Neutrophil (primary cell): Measurements from ENCODE around the gene RAPGEF5.

Experiments used
- H3K27ac ChIP-seq: fragments of 200-600 bp; sonication (generic); 2 replicates; pipeline ENCODE4 v1.5.1; 2016; ENCODE audit warnings: mild to moderate bottlenecking, moderate library complexity
- H3K27me3 ChIP-seq: fragments of 200-600 bp; sonication (generic); 2 replicates; pipeline ENCODE4 v1.6.0; 2016; ENCODE audit warnings: mild to moderate bottlenecking
- H3K36me3 ChIP-seq: fragments of 200-600 bp; sonication (generic); 2 replicates; pipeline ENCODE4 v1.5.1; 2017
- H3K4me1 ChIP-seq, 2 experiments: fragments of 200-600 bp in 1 of 2; sonication (generic) in 1 of 2; 1 replicate in 1 of 2; 2 replicates in 1 of 2; pipeline versions ENCODE4 v1.5.1 to v1.6.1; 2013 to 2016; ENCODE audit warnings: low read depth in 1 of 2, low read length in 1 of 2, mild to moderate bottlenecking in 1 of 2, moderate library complexity in 1 of 2; ENCODE audit not compliant: control insufficient read depth in 1 of 2, insufficient read depth in 1 of 2
- H3K4me3 ChIP-seq, 2 experiments: fragments of 200-600 bp in 1 of 2; sonication (generic) in 1 of 2; 1 replicate in 1 of 2; 2 replicates in 1 of 2; pipeline ENCODE4 v1.5.1; 2013 to 2016; ENCODE audit warnings: low read depth in 1 of 2, low read length in 1 of 2, mild to moderate bottlenecking in 1 of 2, moderate library complexity in 1 of 2
- H3K9me3 ChIP-seq: fragments of 200-600 bp; sonication (generic); 2 replicates; pipeline ENCODE4 v1.5.1; 2016
- TF ChIP-seq, protein P1 (sequence below): fragments of 200-600 bp; sonication (generic); IDR thresholded peaks from 2 replicates; pipeline ENCODE4 v1.5.1; 2016; ENCODE audit warnings: antibody characterized with exemption

The RAPGEF5 gene

DNA sequence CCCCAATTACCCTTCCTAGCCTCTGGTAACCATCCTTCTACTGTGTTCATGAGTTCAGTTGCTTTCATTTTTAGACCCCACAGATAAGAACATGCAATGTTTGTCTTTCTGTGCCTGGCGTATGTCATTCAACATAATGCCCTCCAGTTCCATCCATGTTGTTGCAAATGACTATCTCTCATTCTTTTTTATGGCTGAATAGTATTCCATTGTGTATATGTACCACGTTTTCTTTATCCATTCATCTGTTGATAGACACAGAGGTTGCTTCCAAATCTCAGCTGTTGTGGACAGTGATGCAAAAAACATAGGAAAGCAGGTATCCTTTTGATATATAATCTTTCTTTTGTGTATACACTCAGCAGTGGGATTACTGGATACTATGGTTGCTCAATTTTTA, 51.2 kb downstream of the RAPGEF5 start:
- H3K4me3 ChIP-seq = no peak overlapping the region
- H3K27me3 ChIP-seq = no peaks in the 10 kb centered on the region
- H3K27ac ChIP-seq = no peak overlapping the region
- H3K4me1 ChIP-seq = no peaks in the 10 kb centered on the region
- TF ChIP-seq, protein P1, sequence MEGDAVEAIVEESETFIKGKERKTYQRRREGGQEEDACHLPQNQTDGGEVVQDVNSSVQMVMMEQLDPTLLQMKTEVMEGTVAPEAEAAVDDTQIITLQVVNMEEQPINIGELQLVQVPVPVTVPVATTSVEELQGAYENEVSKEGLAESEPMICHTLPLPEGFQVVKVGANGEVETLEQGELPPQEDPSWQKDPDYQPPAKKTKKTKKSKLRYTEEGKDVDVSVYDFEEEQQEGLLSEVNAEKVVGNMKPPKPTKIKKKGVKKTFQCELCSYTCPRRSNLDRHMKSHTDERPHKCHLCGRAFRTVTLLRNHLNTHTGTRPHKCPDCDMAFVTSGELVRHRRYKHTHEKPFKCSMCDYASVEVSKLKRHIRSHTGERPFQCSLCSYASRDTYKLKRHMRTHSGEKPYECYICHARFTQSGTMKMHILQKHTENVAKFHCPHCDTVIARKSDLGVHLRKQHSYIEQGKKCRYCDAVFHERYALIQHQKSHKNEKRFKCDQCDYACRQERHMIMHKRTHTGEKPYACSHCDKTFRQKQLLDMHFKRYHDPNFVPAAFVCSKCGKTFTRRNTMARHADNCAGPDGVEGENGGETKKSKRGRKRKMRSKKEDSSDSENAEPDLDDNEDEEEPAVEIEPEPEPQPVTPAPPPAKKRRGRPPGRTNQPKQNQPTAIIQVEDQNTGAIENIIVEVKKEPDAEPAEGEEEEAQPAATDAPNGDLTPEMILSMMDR = no peak
- no peaks in the 10 kb centered on the region for H3K9me3 ChIP-seq
- H3K36me3 ChIP-seq = no peaks in the 10 kb centered on the region

DNA sequence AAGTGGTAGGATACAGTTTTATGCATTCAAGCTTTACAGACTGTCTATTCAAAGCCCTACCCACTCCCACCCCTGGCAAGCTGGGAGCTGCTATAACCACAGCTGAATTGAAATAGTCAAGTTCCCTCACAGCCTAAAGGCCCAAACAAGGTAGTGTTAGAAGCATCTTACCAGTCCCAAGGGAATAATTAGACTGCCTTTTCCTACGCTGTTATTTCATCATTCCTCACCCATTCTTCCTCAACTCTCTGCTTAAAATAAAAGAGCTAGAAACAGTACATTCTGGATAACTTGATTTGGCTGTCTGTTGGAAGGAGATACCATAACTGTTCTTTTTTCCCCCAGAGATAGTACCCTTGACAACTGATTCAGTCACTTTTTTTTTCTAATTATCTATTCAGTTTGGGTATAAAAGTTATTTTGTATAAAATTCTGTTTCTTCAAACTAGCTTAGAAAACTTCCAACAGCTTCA, 54.0 kb downstream of the RAPGEF5 start:
- no peak overlapping the region for H3K4me3 ChIP-seq
- H3K9me3 ChIP-seq = no peaks in the 10 kb centered on the region
- H3K27me3 ChIP-seq = no peaks in the 10 kb centered on the region
- no peaks in the 10 kb centered on the region for H3K36me3 ChIP-seq
- H3K4me1 ChIP-seq = no peaks in the 10 kb centered on the region
- H3K27ac ChIP-seq = no peak overlapping the region
- TF ChIP-seq, protein P1 = no peak

DNA sequence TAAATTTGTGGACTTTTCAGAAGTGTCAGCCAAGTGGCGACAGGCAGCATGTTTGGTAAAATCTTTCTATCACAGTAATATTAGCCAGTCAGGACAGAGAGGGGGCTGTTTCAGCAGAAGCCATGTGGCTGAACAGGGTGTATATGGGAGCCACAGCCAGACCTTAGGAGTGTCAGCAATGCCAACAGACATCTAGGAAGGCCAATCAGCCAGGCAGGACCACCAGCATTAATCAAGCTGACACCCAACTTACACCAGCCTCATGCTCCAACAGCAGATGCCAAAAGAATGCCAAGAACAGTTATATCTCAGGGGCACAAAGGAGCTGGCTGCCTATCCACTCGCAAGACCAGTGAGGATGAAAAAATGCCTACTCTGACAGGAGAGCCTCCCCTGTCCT, 54.8 kb downstream of the RAPGEF5 start:
- H3K9me3 ChIP-seq = no peaks in the 10 kb centered on the region
- no peak overlapping the region for H3K27ac ChIP-seq
- TF ChIP-seq, protein P1 = no peak
- no peaks in the 10 kb centered on the region for H3K27me3 ChIP-seq
- H3K36me3 ChIP-seq = no peaks in the 10 kb centered on the region
- H3K4me1 ChIP-seq = no peaks in the 10 kb centered on the region
- no peak overlapping the region for H3K4me3 ChIP-seq

DNA sequence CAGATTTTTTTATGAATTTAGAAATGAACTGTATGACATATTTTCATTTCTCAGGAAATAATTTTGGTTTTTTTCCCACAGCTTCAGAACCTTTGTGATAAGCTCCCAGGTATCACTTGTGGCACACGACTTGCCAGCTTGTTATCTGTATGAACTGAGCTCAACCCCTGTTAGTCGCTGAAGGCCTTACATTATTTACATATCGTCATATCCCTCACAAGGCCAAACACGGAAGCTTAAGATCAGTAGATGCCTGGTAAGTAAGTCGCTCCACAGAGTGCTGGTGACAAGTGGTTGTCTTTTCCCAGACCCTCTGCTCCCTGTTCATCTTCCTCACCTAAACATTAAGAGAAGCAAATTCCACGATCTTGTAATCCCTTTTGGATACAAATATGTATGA, 55.2 kb downstream of the RAPGEF5 start:
- Histone ChIP-seq H3K27ac (no peak overlapping the region), H3K36me3 (no peaks in the 10 kb centered on the region), H3K27me3 (no peaks in the 10 kb centered on the region), H3K4me1 (no peaks in the 10 kb centered on the region), H3K9me3 (no peaks in the 10 kb centered on the region), H3K4me3 (no peak overlapping the region)
- TF ChIP-seq, protein P1 = no peak

DNA sequence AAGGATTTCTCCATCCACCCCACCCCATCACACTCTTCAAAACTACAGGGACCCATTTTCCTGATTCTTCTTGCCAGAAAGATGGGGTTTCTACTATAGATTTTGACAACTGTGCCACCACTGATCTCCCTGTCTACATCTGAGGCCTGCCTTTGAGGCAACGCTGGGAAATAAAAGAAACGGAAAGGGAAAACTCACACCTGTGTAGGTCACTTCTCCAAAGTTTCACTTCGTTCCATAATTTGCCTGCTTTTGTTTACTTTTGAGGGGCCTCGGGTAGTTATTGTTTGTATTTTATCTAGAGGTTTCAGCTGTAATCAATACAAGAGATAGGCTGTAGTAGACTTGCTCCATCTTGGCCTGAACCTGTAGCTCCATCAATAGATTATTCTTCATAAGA, 56.1 kb downstream of the RAPGEF5 start:
- H3K4me1 ChIP-seq = no peaks in the 10 kb centered on the region
- H3K27ac ChIP-seq = no peak overlapping the region
- H3K9me3 ChIP-seq = no peaks in the 10 kb centered on the region
- TF ChIP-seq, protein P1 = no peak
- no peaks in the 10 kb centered on the region for H3K36me3 ChIP-seq
- H3K27me3 ChIP-seq = no peaks in the 10 kb centered on the region
- no peak overlapping the region for H3K4me3 ChIP-seq

DNA sequence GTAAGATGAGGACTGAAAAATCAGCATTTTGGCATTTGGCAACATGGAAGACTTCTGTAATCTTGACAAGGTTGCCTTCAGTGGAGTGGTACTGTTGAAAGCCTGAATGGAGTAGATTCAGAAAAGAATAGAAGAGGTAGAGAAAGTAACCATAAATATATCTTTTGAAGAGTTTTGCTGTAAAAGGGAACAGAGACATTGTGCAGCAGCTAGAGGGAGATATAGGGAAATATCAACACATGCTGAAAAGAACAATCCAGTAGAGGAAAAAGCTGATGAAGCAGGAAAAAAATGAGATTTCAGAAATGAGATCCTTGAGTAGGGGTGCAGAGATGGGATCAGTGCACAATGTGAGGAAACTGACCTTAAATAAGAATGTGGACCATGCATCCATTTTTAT, 60.0 kb downstream of the RAPGEF5 start:
- Histone ChIP-seq H3K27me3 (no peaks in the 10 kb centered on the region), H3K9me3 (no peaks in the 10 kb centered on the region), H3K27ac (no peak overlapping the region), H3K36me3 (no peaks in the 10 kb centered on the region), H3K4me3 (no peak overlapping the region), H3K4me1 (no peaks in the 10 kb centered on the region)
- TF ChIP-seq, protein P1 = no peak
